Mesenchymal stem cell (in vitro differentiated cells and primary cell): Measurements from ENCODE around the gene GAPT.
"Not testable (repeated sequence)": the region's sequence is repeated elsewhere in the genome, so short reads cannot be mapped to it uniquely, and the experiment has no call there.

Experiments used
- DNase-seq: peaks from one replicate; pipeline ENCODE4 v3.0.0-alpha.2; 2013
- H2AFZ ChIP-seq: one replicate; pipeline ENCODE4 v1.6.1; 2013; ENCODE audit warnings: low read depth, mild to moderate bottlenecking, control low read depth, inconsistent platforms, low read length, moderate library complexity
- H2AK5ac ChIP-seq: 2 replicates; pipeline ENCODE4 v1.6.1; 2013; ENCODE audit warnings: low read length, moderate library complexity, mild to moderate bottlenecking, inconsistent platforms; ENCODE audit not compliant: severe bottlenecking
- H2BK120ac ChIP-seq: one replicate; pipeline ENCODE4 v1.6.1; 2013; ENCODE audit warnings: low read depth, mild to moderate bottlenecking, inconsistent platforms, low read length, moderate library complexity
- H2BK12ac ChIP-seq, 2 experiments: one replicate each; pipeline ENCODE4 v1.6.1; 2013; ENCODE audit warnings: inconsistent platforms in 2 of 2, low read length in 2 of 2, mild to moderate bottlenecking in 2 of 2, moderate library complexity in 2 of 2, control low read depth in 1 of 2
- H2BK15ac ChIP-seq: one replicate; pipeline ENCODE4 v1.6.1; 2013; ENCODE audit warnings: mild to moderate bottlenecking, low read depth, inconsistent platforms; ENCODE audit not compliant: poor library complexity, severe bottlenecking
- H2BK5ac ChIP-seq: 2 replicates; pipeline ENCODE4 v1.6.1; 2013; ENCODE audit warnings: low read depth, mild to moderate bottlenecking, low read length, control low read depth, inconsistent platforms; ENCODE audit not compliant: poor library complexity, severe bottlenecking
- H3K14ac ChIP-seq, 2 experiments: one replicate each; pipeline ENCODE4 v1.6.1; 2013; ENCODE audit warnings: inconsistent platforms in 2 of 2, low read length in 2 of 2, control low read depth in 1 of 2, mild to moderate bottlenecking in 1 of 2, moderate library complexity in 1 of 2
- H3K18ac ChIP-seq, 2 experiments: one replicate each; pipeline ENCODE4 v1.6.1; 2013; ENCODE audit warnings: inconsistent platforms in 2 of 2, low read length in 2 of 2, control low read depth in 1 of 2, low read depth in 1 of 2, mild to moderate bottlenecking in 1 of 2
- H3K23ac ChIP-seq, 2 experiments: one replicate each; pipeline ENCODE4 v1.6.1; 2013; ENCODE audit warnings: inconsistent platforms in 2 of 2, low read length in 2 of 2, mild to moderate bottlenecking in 2 of 2, moderate library complexity in 2 of 2, control low read depth in 1 of 2
- H3K27ac ChIP-seq: 2 replicates; pipeline ENCODE4 v1.5.1; 2013; ENCODE audit warnings: mild to moderate bottlenecking, moderate library complexity, low read length, control low read depth, inconsistent platforms; ENCODE audit not compliant: poor library complexity, severe bottlenecking
- H3K27me3 ChIP-seq, 2 experiments: 2 replicates each; pipeline versions ENCODE4 v1.6.1 to v1.7.0; 2013; ENCODE audit warnings: low read length in 2 of 2, mild to moderate bottlenecking in 2 of 2, moderate library complexity in 2 of 2, control low read depth in 1 of 2, inconsistent platforms in 1 of 2; ENCODE audit not compliant: control insufficient read depth in 1 of 2, insufficient read depth in 1 of 2
- H3K36me3 ChIP-seq, 2 experiments: 2 replicates each; pipeline versions ENCODE4 v1.6.1 to v1.7.0; 2013; ENCODE audit warnings: low read length in 2 of 2, control low read depth in 1 of 2, inconsistent platforms in 1 of 2, low read depth in 1 of 2, mild to moderate bottlenecking in 1 of 2; ENCODE audit not compliant: insufficient read depth in 2 of 2, control insufficient read depth in 1 of 2
- H3K4ac ChIP-seq, 2 experiments: one replicate each; pipeline ENCODE4 v1.6.1; 2013; ENCODE audit warnings: inconsistent platforms in 2 of 2, low read length in 2 of 2, mild to moderate bottlenecking in 2 of 2, moderate library complexity in 2 of 2, control low read depth in 1 of 2, low read depth in 1 of 2
- H3K4me1 ChIP-seq: 2 replicates; pipeline ENCODE4 v1.6.1; 2013; ENCODE audit warnings: low read depth, low read length, control low read depth; ENCODE audit not compliant: control insufficient read depth, insufficient read depth
- H3K4me2 ChIP-seq: 2 replicates; pipeline ENCODE4 v1.6.1; 2013; ENCODE audit warnings: low read length, mild to moderate bottlenecking, inconsistent platforms; ENCODE audit not compliant: poor library complexity, severe bottlenecking
- H3K4me3 ChIP-seq, 2 experiments: 2 replicates each; pipeline versions ENCODE4 v1.5.1 to v1.7.0; 2013; ENCODE audit warnings: low read length in 2 of 2, mild to moderate bottlenecking in 2 of 2, control low read depth in 1 of 2, low read depth in 1 of 2; ENCODE audit not compliant: insufficient read depth in 1 of 2
- H3K79me1 ChIP-seq: replicated peaks from 2 replicates; pipeline ENCODE4 v1.6.1; 2013; ENCODE audit warnings: mild to moderate bottlenecking, control low read depth, low read length, inconsistent platforms; ENCODE audit not compliant: poor library complexity, severe bottlenecking
- H3K9ac ChIP-seq: 2 replicates; pipeline ENCODE4 v1.7.0; 2013; ENCODE audit warnings: mild to moderate bottlenecking, low read length, moderate library complexity
- H3K9me3 ChIP-seq: 2 replicates; pipeline ENCODE4 v1.7.0; 2013; ENCODE audit warnings: mild to moderate bottlenecking, low read length; ENCODE audit not compliant: control insufficient read depth
- H4K8ac ChIP-seq: one replicate; pipeline ENCODE4 v1.6.1; 2013; ENCODE audit warnings: inconsistent platforms, mild to moderate bottlenecking, low read length, moderate library complexity
- H4K91ac ChIP-seq: one replicate; pipeline ENCODE4 v1.6.1; 2013; ENCODE audit warnings: mild to moderate bottlenecking, low read length, inconsistent platforms
- WGBS: methylation state at CpG from one replicate; pipeline ENCODE4 v1.1.7; 2013; ENCODE audit warnings: mixed read lengths; 5-methylcytosine and 5-hydroxymethylcytosine counted together

Gene GAPT

DNA sequence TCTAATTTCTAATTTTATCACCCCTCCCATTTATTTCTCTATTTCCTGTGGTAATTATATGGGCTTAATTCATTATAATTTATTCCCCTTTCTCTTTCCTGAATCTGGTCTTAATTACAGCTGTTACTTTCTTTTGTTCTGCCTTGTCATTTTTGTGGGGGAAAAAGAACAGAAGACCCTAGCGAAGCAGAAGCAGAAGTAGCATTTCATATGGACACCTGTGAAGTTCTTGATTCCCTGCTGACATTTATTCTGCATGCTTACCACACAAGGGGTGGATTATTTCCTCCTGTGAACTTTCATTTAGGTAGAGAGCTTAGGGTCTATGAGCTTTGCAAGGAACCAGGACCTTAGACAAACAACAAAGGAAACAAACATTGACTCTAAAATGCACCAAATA is 33.3 kb downstream of the GAPT start:
- H3K27me3 ChIP-seq, result no peaks in the 10 kb centered on the region
- 80% methylated on average over 1 of the region's 1 CpG for WGBS

DNA sequence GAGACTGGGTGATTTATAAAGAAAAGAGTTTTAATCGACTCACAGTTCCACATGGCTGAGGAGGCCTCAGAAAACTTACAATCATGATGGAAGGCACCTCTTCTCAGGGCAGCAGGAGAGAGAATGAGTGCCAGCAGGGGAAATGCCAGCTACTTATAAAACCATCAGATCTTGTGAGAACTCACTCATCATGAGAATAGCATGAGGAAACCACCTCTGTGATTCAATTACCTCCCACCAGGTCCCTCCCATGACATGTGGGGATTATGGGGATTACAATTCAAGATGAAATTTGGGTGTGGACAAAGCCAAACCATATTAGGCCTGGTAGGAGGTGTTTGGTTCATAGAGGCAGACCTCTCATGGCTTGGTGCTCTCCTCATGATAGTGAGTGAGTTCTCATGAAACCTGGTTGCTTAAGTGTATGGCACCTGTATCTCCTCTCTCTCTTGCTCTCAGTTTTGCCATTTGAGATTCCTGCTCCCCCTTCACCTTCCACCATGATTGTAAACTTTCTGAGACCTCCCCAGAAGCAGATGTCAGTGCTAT is 39.8 kb downstream of the GAPT start:
- Histone ChIP-seq H2BK12ac (no peak overlapping the region), H3K23ac (no peak overlapping the region), H3K9me3 (peaks cover 2% of the 10 kb centered on the region), H3K36me3 (no peaks in the 10 kb centered on the region), H3K27me3 (no peaks in the 10 kb centered on the region), H3K27ac (no peak overlapping the region), H4K8ac (no peak overlapping the region), H4K91ac (no peak overlapping the region), H2AK5ac (no peak overlapping the region), H2BK5ac (no peak overlapping the region), H2BK120ac (no peak overlapping the region), H2BK15ac (no peak overlapping the region), H3K4me3 (no peak overlapping the region), H2AFZ (no peak overlapping the region), H3K14ac (no peak overlapping the region), H3K4ac (no peak overlapping the region), H3K4me1 (no peaks in the 10 kb centered on the region), H3K79me1 (no peaks in the 10 kb centered on the region), H3K9ac (no peak overlapping the region), H3K18ac (no peak overlapping the region), H3K4me2 (no peak overlapping the region)
- WGBS, result 86% methylated on average over 1 of the region's 1 CpG
- no peak for DNase-seq

More for the DNA sequence above, 33.3 kb downstream of the GAPT start:
- no peak overlapping the region for H3K18ac ChIP-seq
- no peaks in the 10 kb centered on the region for H3K79me1 ChIP-seq
- no peak overlapping the region for H2BK120ac ChIP-seq
- H2BK12ac ChIP-seq, result no peak overlapping the region
- H3K23ac ChIP-seq, result no peak overlapping the region
- no peaks in the 10 kb centered on the region for H3K9me3 ChIP-seq
- no peak overlapping the region for H4K91ac ChIP-seq
- H2AFZ ChIP-seq, result no peak overlapping the region
- H3K27ac ChIP-seq, result no peak overlapping the region
- H4K8ac ChIP-seq, result no peak overlapping the region
- H2BK15ac ChIP-seq, result no peak overlapping the region
- no peaks in the 10 kb centered on the region for H3K36me3 ChIP-seq
- H2BK5ac ChIP-seq, result no peak overlapping the region
- H3K9ac ChIP-seq, result peak overlapping the region; percentile 44
- no peak overlapping the region for H3K14ac ChIP-seq
- no peak overlapping the region for H3K4ac ChIP-seq
- no peak overlapping the region for H3K4me3 ChIP-seq
- no peak overlapping the region for H3K4me2 ChIP-seq
- DNase-seq, result no peak
- no peak overlapping the region for H2AK5ac ChIP-seq
- H3K4me1 ChIP-seq, result no peaks in the 10 kb centered on the region

DNA sequence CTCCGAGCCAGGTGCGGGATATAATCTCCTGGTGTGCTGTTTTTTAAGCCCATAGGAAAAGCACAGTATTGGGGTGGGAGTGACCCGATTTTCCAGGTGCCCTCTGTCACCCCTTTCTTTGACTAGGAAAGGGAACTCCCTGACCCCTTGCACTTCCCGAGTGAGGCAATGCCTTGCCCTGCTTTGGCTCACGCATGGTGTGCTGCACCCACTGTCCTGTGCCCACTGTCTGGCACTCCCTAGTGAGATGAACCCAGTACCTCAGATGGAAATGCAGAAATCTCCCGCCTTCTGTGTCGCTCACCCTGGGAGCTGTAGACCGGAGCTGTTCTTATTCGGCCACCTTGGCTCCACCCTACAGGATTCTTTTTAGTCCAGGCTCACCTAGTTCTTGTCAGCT is 50.7 kb downstream of the GAPT start:
- H3K4me2 ChIP-seq, H2BK12ac ChIP-seq: not testable (repeated sequence)
- WGBS, result 90% methylated on average over 9 of the region's 9 CpGs

DNA sequence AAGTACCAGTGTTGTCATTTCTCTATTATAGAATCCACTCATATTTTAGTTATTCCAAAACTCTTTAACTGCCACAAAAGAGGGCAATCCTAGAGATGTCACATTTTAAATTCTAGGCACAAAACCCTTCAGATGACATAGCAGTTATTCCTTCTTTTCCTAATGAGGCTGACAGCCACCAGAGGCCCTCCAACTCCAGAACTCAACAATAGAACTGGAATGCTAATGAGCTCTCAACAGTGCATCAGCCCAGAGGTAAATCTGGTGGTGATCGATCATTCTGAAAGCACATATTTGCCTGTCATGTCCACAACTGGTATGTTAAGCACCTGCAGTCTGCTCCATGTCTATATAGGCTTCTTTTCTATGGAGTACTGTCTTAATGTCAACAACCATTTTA is 51.5 kb downstream of the GAPT start:
- Histone ChIP-seq H3K4ac (no peak overlapping the region), H3K79me1 (no peaks in the 10 kb centered on the region), H3K9ac (no peak overlapping the region), H3K36me3 (no peaks in the 10 kb centered on the region), H2AFZ (no peak overlapping the region), H3K4me3 (no peak overlapping the region), H3K4me2 (no peak overlapping the region), H4K91ac (no peak overlapping the region), H2BK5ac (no peak overlapping the region), H3K18ac (no peak overlapping the region), H3K27ac (no peak overlapping the region), H3K23ac (no peak overlapping the region), H2AK5ac (no peak overlapping the region), H3K14ac (no peak overlapping the region), H2BK120ac (no peak overlapping the region), H3K27me3 (no peaks in the 10 kb centered on the region), H3K9me3 (no peaks in the 10 kb centered on the region), H2BK15ac (no peak overlapping the region), H3K4me1 (no peaks in the 10 kb centered on the region), H4K8ac (no peak overlapping the region), H2BK12ac (no peak overlapping the region)
- no CpG with 5 or more reads among the region's 1 CpG for WGBS
- DNase-seq, result no peak

More for the DNA sequence above, 50.7 kb downstream of the GAPT start:
- H3K27ac ChIP-seq, H3K9me3 ChIP-seq, H2BK15ac ChIP-seq, DNase-seq, H2BK120ac ChIP-seq, H3K79me1 ChIP-seq, H3K4ac ChIP-seq, H2AFZ ChIP-seq, H3K27me3 ChIP-seq, H4K91ac ChIP-seq, H3K36me3 ChIP-seq, H3K18ac ChIP-seq, H3K9ac ChIP-seq, H4K8ac ChIP-seq, H2AK5ac ChIP-seq, H3K4me1 ChIP-seq, H3K4me3 ChIP-seq, H2BK5ac ChIP-seq, H3K14ac ChIP-seq, H3K23ac ChIP-seq: not testable (repeated sequence)
